Pulmonary artery endothelial cell (primary cell): ENCODE measurements around the gene METAP1D. TPM values are rescaled to one million over a fixed set of nuclear protein-coding genes. Genes with fewer than 3 reads are reported as not detected.
"Not testable (repeated sequence)": the region's sequence is repeated elsewhere in the genome, so short reads cannot be mapped to it uniquely, and the experiment has no call there.

Experiments used
- DNase-seq: peaks from one replicate; pipeline ENCODE4 v3.0.0-alpha.2; 2011; ENCODE audit warnings: low read depth, low spot score
- total RNA-seq: library from RNA; depleted of rRNA; stranded (reverse); fragments of >200 nt; gene quantifications from 2 replicates; pipeline ENCODE4 v1.2.3, GENCODE V29; 2014

Gene METAP1D
- total RNA-seq, 1 donor from 2014 or later, result 4.1 TPM

DNA sequence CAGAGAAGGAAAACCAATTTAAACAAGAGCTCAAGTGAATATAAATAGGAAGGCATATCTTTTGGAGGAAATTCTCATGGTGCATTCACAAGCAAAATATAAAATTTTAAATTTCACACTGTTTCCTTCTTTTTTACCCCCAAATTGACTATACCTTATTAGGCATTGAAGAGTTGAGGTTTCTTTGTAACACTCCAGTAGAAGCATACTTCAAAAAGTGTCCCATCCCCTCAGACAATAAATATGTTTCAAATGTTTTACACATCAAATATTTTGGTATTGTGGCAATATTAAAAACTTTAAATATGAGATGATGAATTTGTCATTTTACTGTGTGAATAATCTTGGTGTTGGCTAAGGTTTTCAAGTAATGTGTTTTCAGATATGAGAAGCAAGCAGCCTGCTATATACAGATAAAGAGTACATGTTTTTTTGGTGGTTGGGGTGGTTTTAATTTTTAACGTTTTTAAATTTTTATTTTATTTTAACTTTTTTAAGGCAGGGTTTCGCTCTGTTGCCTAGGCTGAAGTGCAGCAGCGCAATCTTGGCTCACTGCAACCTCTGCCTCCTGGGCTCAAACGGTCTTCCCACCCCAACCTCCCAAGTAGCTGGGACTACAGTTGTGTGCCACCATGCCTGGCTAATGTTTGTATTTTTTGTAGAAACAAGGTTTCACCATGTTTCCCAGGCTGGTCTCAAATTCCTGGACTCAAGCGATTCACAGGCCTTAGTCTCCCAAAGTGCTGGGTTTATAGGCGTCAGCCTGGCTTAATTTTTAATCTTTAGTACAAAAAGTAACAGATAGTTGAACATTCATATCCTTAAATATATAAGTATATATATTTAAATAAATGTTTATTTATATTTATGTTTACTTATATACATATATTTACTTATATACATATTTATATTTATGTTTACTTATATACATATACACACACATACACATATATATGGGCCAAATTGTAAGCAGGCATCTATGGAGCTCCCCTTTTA, 49.1 kb downstream of the METAP1D start:
- no peak for DNase-seq

DNA sequence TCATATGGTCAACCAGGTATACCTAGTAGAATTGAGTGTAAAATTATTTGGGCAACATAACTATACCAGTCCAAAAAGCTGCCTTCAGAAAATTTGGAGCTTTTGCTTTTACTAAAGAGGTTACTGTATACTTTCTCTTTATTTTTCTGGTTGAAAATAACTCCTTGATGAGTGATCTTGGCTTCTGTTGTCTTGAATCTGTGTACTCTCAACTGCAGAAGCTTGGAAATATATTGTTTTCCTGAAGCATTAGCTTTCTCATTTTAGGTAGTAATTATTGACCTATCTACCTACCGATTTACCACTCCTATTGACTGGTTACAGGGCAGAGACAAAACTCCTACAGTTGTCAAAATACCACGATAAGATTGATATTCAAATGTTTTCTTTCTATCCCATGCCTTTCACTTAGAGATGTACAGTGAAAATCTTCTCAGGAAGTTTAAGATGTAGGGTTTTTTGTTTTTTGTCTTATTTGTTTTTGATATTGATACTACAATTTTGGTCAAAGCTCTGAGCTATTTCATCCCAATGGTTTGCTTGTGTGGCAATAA, 49.9 kb downstream of the METAP1D start:
- DNase-seq, result no peak

DNA sequence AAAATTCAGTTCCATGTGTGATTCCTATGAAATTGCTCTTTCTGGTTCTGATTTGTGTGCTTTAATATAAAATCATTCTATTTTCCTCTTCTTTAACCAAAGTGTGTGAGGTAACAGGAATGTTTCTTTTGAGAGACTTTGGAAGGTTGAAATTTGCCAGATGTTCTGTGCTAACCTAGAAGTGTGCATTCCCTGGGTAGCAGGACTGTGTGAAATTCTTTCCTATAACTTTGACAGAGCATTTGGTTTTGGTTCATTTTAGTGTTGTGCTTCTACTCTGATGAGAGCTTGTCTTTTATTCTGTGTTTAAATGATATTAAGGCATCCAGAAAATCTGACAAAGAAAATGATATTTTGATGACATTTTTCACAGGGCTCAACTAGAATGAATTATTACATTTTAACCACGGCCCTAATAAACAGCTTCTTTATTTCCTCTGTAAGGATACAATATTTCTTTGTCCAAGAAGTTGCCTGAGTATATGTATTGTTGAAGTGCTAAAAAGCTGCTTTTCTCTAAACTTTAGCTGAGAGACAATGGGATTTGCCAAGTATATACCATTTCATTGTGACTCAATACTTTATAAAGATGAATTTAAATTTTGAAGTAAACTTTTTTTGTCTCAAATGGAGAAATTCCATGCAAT, 50.8 kb downstream of the METAP1D start:
- DNase-seq, result no peak

DNA sequence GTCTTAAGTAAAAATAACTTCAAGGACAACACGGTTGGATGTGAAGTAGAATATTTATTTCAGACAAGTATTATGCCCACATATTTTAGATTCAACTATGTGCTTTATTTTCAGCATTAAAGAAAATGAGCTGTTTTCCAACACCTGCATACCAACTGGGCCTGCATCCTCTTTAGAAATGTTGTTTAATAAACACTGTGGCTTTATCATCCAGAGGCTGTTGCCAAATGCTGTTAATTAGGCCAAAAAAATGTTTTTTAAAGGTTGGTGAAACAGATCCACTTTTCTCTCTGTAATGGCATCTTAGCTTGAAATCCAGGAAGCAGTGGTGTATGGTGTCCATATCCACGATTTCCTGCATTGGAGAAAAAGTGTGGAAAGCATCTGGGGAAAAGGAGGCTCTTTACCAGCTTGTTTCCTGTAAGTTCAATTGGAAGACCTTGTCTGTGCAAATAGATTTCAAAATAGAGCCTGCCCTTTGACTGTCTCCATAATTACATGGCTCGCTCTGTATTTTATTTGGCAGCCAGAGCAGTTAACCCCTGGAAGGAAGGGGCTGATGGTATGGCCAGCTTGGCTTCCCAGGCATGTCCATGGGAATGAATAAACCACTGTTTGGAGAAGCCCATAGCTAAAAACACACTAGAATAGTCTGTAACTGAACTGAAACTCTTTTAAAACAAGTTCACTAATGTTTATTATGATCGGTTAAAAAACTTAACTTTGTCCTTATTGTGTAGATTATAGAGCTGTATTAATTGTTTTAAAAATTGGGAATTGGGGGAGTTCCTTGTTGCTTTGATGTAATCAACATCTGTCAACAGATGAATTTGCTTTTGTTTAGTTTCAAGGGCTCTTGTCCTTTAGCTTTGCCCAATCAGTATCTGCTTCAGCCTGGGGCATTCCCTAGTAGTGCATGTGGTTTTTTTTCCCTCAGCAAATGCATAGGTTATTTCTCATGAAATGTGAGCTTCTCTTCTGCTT, 52.5 kb downstream of the METAP1D start:
- DNase-seq, result peak; percentile 41

DNA sequence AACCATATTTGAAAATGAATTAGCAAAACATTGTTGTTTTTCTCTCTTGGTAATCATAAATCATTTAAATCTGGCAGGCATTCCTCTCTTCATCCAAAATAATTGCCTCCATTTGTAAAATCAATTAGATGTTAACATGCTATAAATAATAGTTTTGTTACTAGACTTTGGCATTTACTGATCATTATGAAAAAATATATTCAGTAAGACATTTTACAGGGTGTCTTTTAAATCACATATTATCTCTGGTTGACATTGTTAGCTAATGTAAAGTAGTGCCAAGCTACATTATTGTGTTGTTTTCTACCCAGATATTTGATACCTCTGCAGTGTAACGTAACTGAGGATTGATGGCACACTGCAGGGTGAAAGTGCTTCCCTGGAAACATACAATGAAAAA, 53.7 kb downstream of the METAP1D start:
- no peak for DNase-seq

DNA sequence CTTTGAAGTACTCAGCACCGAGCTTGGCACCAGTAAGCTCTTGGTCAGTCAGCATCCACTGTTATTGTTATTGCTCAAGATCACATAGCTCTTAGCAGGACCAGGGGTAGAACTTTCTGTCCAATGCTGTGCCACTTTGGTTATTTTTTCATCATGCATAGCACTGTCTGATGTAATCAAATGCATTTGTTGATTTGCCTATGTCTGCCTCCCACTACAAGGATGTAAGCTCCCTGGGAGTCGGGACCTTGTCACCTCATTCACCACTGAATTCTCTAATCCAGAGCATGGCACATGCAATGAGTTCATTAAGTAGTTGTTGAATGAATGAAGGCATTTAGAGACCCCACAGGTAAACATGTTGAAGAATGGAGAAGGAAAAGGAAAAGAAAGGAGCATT, 56.5 kb downstream of the METAP1D start:
- DNase-seq, result no peak

DNA sequence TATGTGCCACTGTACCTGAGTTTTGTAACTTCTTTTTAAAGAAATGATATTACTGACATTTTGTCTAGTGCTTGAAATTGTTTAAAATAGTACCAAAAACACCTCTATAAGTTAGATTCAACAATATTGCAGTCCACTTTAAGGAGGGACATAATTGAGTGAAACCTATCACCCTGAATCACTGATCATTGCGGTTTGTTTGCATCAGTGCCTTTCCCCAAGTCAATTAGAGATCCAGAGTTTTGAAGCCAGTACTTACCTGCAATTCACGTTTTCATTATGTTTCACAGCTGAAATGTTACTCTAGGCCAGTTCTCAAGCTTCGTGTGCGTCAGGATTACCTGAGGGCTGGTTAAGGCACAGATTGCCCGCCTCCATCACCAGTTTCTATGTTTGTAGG, 58.9 kb downstream of the METAP1D start:
- DNase-seq, result no peak

DNA sequence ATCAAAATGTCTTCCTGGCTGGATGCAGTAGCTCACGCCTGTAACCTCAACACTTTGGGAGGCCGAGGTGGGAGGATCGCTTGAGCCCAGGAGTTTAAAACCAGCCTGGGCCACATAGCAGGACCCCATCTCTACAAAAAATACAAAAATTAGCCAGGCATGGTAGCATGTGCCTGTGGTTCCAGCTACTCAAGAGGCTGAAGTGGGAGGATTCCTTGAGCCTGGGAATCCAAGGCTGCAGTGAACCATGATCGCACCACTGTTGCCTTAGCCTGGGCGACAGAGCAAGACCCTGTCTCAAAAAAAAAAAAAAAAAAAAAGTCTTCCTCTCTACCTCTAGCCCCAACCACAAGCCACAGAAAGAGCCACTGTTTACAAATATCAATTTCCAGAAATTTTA, 60.4 kb downstream of the METAP1D start:
- not testable (repeated sequence) for DNase-seq

DNA sequence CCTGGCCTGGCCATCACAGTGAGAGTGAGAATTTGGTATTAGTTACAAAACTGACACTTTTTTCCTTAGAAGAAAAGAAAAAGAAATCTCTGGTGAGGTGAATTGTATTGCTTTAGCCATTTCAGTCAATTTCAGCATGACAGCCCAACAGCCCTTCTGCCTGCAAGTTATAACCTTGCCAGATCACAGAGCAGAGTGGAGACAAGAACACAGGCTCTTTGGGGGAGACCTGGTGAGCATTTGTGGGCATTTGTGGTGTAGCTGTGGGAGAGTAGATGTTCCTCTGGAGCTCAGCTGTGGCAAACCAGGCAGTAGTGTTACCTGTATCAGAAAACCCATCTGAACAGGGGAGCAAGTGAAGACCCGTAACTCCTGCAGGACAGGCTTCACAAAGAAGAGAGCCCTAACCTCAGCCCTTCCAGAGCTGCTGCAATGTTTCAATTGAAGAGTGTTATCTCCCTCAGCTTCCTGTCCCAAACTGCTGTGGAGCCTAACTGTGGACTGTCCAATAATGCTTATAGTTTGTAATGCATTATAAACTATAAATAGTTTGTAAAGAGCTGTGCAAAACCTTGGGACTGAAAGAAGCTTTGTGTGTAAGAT, 62.8 kb downstream of the METAP1D start:
- DNase-seq, result no peak

DNA sequence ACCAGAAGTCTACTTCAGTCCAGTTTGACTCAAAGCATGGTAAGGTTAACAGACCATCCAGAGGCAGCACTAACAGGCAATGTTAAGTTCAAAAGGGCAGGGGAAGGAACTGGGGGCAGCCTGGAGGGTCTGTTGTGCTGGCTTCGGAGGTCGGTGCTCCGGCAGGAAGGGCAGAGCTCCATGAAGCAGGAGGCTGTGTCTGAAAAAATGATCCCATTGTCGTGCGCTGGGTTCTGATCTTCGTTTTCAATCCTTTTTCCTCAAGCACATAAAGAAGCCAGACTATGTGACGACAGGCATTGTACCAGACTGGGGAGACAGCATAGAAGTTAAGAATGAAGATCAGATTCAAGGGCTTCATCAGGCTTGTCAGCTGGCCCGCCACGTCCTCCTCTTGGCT, 63.7 kb downstream of the METAP1D start:
- DNase-seq, result no peak

DNA sequence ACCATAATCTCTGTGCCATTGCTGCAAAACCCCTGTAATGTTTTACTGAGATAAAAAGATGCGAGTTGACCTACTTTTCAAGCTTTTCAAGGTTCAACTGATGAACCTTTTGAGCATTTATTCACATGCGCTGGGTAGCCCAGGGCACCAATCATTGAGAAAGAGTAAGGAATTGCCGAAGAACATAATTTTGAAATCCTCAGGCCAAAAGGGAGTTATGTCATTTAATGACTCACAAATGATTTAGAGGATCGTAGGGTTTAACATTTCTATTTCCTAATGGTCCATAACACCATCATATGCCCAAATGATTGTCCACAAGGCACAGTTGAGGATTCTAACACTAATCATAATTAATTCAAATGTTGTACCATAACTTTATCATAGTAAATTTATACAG, 65.4 kb downstream of the METAP1D start:
- no peak for DNase-seq

DNA sequence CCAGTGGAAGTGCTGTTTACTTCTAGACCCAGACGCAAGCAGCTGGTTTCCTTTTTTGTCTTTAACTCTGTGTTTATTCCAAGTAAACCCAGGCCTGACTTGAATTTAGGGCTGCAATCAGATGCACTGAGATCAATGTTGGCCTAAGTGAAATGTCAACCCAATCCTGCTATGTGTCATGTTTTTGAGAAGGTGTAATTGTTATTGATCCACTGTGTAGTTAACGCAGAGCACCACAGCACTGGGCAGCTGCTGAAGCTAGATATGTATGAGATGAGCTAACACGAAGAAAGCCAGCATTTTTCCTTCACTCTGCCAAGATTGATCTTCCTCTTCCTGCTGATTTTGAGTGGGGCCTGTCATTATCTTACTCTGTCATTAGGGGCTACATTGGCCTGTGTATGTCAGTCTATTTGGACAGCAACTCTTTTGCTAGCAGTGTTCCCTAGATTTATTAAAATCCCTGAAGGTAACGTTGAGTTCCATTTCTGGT, 66.7 kb downstream of the METAP1D start:
- no peak for DNase-seq

DNA sequence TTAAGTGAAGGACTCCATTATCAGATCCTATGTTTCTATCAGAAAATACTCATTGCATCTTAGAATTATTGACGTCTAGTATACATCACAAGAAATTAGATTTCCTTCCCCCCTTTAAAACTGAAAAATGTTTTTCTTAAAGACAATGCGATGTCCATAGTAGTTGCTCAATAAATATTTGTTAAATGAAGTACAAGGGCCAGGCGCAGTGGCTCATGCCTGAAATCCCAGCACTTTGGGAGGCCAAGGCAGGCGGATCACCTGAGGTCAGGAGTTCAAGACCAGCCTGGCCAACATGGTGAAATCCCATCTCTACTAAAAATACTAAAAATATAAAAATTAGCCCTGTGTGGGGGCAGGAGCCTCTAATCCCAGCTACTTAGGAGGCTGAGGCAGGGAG, 68.2 kb downstream of the METAP1D start:
- DNase-seq, result not testable (repeated sequence)

DNA sequence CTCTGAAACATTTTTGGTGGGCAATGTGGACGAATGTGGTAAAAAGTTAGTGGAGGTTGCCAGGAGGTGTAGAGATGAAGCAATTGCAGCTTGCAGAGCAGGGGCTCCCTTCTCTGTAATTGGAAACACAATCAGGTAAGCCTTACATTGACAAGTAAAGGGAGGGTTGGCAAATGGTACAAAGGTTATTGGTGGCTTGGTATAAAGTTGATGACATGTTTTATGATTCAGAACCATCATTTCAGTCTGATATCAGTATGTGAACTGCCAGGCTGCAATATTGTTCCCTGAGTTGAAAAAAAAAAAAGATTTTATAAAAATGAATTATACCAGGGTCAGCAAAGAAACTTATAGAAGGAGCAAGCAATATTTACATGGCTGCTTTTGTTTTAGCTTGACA, 71.2 kb downstream of the METAP1D start:
- no peak for DNase-seq

DNA sequence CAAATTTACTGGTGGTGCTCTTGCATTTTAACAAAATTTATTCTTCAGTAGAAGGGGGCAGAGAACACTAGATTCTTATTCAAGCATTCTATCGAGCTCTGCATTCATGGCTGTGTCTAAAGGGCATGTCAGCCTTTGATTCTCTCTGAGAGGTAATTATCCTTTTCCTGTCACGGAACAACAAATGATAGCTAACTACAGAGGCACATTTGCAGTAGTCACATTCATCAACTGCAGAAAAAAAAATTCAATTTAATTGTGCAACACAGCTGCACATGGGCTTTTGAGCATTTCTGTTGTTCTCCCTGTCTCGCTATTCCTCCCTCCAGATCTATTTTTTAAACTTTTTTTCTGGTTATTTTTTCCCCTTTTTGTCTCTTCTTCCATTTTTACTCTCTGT, 72.5 kb downstream of the METAP1D start:
- no peak for DNase-seq

DNA sequence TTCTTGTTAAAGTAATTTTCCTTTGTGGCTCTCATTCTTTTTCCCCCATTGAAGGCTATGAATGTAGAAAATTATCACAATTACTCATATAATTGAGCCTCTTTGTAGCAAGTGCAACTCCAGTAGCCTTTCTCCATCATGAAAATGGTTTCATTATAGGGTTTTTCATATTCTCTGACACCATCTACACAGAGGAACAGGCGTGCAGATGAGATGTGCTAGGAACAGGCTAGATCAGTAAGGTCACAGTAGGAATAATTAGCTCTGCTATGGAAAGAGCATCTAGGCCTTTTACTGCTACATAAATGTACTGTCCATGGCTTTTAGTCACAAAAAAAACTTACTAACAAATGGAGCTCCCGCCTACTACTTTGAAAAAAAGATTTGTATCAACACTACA, 73.0 kb downstream of the METAP1D start:
- DNase-seq, result no peak

DNA sequence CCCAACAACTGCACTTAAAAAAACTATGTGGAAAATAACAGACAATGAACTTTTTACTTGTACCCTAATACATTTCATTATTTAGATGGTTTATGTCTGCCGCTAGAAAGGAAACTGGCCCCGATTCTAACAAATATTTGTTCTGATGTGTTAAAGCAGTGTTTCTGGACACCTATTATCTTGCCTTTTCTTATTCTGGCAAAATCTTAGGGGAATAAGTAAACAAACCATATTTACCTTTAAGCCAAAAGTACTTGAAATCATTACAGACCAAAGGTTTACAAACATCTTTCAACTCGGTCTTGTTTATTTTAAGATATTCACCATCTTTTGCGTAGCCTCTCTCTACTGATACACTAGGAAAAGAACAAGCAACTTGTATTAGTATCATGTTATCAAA, 73.8 kb downstream of the METAP1D start:
- no peak for DNase-seq

DNA sequence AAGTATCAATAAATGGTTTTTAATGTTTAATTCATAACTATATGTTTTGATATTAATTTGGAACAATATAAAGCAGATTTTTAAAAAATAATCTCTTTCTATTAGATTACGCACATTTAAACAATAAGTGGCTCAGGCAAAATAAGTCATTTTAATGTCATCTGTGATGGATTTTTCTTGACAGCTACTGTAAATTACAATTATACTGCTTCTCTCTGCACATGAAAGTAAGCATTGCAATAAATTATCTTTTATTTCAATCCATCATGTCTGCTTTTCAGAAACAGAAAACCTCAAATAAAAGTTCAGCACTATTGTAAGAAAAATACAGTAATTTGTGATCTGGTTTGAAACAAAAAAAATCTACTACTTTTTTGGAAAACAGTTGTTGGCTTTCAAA, 74.5 kb downstream of the METAP1D start:
- no peak for DNase-seq

DNA sequence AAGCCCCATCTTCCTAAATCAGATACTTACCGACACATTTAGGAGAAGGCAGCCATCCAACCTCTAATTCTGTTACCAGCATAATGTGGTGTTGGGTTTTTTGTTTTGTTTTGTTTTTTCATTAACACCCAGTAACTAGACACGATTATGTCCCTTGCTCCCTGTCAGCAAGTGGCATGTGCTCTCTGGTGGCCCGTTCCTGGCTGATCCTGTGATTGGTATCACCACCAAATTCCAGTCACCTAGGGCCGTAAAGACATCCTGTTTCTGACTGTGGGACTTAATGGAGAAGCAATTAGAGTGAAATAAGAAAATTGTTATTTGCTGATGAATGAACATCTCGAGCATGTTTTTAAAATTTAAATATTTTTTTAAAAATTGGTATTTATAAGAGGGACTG, 79.7 kb downstream of the METAP1D start:
- no peak for DNase-seq

DNA sequence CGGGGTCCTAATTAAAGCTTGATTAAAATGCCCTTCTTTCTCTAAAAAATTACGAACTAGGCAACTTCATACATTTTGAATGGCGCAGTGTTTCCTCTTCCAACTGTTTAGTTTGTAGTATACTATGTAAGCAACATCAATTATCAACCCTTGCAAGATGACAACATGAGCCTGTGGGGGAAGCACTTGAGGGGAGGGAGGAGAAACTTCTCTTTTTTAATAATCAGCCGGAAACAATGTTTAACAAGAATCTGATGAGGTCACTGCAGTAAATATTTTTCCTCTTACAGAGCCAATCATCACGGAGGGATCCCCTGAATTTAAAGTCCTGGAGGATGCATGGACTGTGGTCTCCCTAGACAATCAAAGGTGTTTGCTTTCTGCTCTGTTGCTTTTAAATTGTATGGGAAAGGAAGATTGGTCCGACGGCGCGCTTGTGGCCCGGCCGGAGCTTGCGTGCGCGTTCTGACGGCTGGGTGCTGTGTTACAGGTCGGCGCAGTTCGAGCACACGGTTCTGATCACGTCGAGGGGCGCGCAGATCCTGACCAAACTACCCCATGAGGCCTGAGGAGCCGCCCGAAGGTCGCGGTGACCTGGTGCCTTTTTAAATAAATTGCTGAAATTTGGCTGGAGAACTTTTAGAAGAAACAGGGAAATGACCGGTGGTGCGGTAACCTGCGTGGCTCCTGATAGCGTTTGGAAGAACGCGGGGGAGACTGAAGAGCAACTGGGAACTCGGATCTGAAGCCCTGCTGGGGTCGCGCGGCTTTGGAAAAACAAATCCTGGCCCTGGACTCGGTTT, 80.3 kb downstream of the METAP1D start:
- DNase-seq, result no peak
